Esophagus muscularis mucosa (tissue), 4 donors: ENCODE data around the gene MYO9B.

Experiments used
- CTCF ChIP-seq, 3 experiments: fragments of 200-600 bp in 2 of 3; fragments of 450-650 bp in 1 of 3; sonication (generic) in 2 of 3; IDR thresholded peaks; one replicate each; pipeline ENCODE4 v1.5.1; 2017 to 2019; ENCODE audit warnings: antibody characterized with exemption in 3 of 3, mild to moderate bottlenecking in 2 of 3, moderate library complexity in 1 of 3
- EP300 ChIP-seq: sonication (generic); formaldehyde crosslinking; IDR thresholded peaks from one replicate; pipeline ENCODE4 v1.6.1; 2017; ENCODE audit warnings: antibody characterized with exemption
- POLR2A ChIP-seq: fragments of 450-650 bp; IDR thresholded peaks from one replicate; pipeline ENCODE4 v1.6.1; 2017; ENCODE audit warnings: antibody characterized with exemption, moderate library complexity, mild to moderate bottlenecking, low read depth

GRCh38 chr19:17159466-17160393 is 84.2 kb downstream of the MYO9B start:
- no peak for TF ChIP-seq CTCF (IDR thresholded peaks at IDR 0.05)
- TF ChIP-seq POLR2A, result no peak
- no peak for TF ChIP-seq EP300
